Esophagus squamous epithelium (tissue), 4 donors: ENCODE results near the gene HEYL.

Experiments
- POLR2A ChIP-seq, 4 donors: fragments of 450-650 bp; IDR thresholded peaks; one replicate each; pipeline ENCODE4 v1.6.1; 2017; ENCODE audit warnings: antibody characterized with exemption in 4 of 4, mild to moderate bottlenecking in 4 of 4, moderate library complexity in 3 of 4
- TF ChIP-seq, protein P1 (sequence below), 6 experiments: fragments of 450-650 bp in 4 of 6; fragments of 200-600 bp in 2 of 6; sonication (generic) in 2 of 6; IDR thresholded peaks; one replicate each; pipeline ENCODE4 v1.5.1; 2016 to 2019; ENCODE audit warnings: antibody characterized with exemption in 6 of 6, mild to moderate bottlenecking in 4 of 6, moderate library complexity in 4 of 6

DNA sequence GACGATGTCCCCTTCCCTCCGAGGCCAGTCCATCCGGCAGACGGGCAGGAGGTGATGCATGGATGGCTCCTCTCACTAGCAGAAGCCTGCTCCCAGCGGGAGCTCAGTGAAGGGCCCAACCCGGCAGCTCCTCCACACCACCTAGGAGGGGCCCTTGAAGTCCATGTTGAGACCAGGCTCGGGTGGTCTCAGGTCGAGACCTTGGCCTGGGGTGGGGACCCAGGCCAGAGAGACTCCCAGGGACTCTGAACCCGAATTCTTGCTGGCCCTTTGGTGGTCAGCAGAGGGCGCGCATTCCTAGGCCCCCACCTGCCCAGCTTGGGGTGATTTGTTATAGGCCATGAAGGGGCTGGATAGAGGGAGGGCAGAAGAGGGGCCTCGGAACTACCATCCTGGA, 33.1 kb upstream of the HEYL start:
- TF ChIP-seq, protein P1, sequence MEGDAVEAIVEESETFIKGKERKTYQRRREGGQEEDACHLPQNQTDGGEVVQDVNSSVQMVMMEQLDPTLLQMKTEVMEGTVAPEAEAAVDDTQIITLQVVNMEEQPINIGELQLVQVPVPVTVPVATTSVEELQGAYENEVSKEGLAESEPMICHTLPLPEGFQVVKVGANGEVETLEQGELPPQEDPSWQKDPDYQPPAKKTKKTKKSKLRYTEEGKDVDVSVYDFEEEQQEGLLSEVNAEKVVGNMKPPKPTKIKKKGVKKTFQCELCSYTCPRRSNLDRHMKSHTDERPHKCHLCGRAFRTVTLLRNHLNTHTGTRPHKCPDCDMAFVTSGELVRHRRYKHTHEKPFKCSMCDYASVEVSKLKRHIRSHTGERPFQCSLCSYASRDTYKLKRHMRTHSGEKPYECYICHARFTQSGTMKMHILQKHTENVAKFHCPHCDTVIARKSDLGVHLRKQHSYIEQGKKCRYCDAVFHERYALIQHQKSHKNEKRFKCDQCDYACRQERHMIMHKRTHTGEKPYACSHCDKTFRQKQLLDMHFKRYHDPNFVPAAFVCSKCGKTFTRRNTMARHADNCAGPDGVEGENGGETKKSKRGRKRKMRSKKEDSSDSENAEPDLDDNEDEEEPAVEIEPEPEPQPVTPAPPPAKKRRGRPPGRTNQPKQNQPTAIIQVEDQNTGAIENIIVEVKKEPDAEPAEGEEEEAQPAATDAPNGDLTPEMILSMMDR (IDR thresholded peaks at IDR 0.05): peak in 4 of 6 experiments; percentile 10 to 25 (median 17)
- no peak for TF ChIP-seq POLR2A (IDR thresholded peaks at IDR 0.05)
